Bronchial epithelial cell (primary cell): Measurements from ENCODE around the gene THOC5. TPM values are rescaled to one million over a fixed set of nuclear protein-coding genes. Genes with fewer than 3 reads are reported as not detected.

Source experiments
- DNase-seq: peaks from one replicate; pipeline ENCODE4 v3.0.0-alpha.2; 2010; ENCODE audit warnings: low read depth
- FAIRE-seq: peaks from 2 replicates; lab custom pipeline; 2011; peaks lifted over from hg19 to GRCh38; lab: Jason Lieb, UNC
- H3K27me3 ChIP-seq: 2 replicates; pipeline ENCODE4 v1.5.1; 2011; ENCODE audit warnings: low read length; ENCODE audit not compliant: control insufficient read depth, insufficient read depth
- H3K36me3 ChIP-seq: 2 replicates; pipeline ENCODE4 v1.5.1; 2011; ENCODE audit warnings: low read length; ENCODE audit not compliant: control insufficient read depth, insufficient read depth
- H3K4me3 ChIP-seq: 2 replicates; pipeline ENCODE4 v1.5.1; 2011; ENCODE audit warnings: mild to moderate bottlenecking, low read depth, low read length, control low read depth
- total RNA-seq: library from RNA; depleted of rRNA; stranded (reverse); fragments of >200 nt; gene quantifications from 2 replicates; pipeline ENCODE4 v1.2.1, GENCODE V29; 2014
- TF ChIP-seq, protein P1 (sequence below): IDR thresholded peaks from 2 replicates; pipeline ENCODE4 v1.5.1; 2011; ENCODE audit warnings: mild to moderate bottlenecking, moderate library complexity, low read length, control low read depth, inconsistent platforms; ENCODE audit not compliant: insufficient read depth, severe bottlenecking

The THOC5 gene
- total RNA-seq, 1 donor from 2014 or later: 43.2 TPM

DNA sequence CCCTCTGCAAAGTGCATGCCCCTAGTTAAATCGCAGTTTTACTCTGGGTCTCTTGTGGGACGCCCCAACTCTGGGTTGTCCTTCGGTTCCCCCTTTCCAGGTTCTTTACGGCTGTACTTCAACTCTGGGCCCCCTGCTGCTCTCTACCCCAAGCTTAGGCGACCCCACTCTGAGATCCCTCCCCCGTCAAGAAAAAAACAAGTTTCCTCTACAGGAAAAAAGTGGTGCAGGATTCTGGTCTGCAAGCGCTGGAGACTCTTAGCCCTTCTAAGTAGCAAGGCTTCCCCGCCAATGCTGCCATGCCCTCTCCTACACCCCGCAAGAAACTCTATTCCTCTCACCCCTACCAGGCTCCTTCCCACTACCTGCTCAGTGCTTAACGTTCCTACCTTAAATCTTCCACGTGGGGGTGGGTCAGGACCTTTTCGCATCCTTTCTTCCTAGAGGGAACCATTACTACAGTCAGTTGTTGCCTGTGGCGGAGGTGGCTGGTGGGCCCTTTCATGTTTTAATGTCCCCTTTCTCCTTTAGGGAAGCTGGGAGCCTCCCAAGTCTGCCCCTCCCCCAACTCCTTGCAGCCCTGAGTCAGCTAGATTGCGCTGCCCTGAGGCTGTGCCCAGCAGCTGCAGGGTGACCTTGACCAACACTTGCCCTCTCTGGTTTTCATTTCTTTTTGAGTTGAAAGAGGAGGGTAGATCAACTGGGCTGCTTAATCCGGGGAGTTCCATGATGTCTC is 72.1 kb downstream of the THOC5 start:
- Histone ChIP-seq H3K36me3 (no peaks in the 10 kb centered on the region), H3K4me3 (peak overlapping the region; percentile 9), H3K27me3 (peaks cover 33% of the 10 kb centered on the region)
- FAIRE-seq: no peak
- TF ChIP-seq, protein P1, sequence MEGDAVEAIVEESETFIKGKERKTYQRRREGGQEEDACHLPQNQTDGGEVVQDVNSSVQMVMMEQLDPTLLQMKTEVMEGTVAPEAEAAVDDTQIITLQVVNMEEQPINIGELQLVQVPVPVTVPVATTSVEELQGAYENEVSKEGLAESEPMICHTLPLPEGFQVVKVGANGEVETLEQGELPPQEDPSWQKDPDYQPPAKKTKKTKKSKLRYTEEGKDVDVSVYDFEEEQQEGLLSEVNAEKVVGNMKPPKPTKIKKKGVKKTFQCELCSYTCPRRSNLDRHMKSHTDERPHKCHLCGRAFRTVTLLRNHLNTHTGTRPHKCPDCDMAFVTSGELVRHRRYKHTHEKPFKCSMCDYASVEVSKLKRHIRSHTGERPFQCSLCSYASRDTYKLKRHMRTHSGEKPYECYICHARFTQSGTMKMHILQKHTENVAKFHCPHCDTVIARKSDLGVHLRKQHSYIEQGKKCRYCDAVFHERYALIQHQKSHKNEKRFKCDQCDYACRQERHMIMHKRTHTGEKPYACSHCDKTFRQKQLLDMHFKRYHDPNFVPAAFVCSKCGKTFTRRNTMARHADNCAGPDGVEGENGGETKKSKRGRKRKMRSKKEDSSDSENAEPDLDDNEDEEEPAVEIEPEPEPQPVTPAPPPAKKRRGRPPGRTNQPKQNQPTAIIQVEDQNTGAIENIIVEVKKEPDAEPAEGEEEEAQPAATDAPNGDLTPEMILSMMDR: no peak
- DNase-seq: no peak

DNA sequence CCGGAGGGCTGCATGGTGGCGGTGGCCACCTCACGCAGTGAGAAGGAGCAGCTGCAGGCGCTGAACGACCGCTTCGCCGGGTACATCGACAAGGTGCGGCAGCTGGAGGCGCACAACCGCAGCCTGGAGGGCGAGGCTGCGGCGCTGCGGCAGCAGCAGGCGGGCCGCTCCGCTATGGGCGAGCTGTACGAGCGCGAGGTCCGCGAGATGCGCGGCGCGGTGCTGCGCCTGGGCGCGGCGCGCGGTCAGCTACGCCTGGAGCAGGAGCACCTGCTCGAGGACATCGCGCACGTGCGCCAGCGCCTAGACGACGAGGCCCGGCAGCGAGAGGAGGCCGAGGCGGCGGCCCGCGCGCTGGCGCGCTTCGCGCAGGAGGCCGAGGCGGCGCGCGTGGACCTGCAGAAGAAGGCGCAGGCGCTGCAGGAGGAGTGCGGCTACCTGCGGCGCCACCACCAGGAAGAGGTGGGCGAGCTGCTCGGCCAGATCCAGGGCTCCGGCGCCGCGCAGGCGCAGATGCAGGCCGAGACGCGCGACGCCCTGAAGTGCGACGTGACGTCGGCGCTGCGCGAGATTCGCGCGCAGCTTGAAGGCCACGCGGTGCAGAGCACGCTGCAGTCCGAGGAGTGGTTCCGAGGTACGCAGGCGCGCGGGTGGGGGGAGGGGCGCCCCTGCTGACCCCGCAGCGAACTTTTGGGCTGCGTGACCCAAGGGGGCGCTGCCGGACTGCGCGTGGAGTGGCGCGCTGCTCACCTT is 72.9 kb downstream of the THOC5 start:
- Histone ChIP-seq H3K4me3 (peak overlapping the region; percentile 9), H3K27me3 (peaks cover 33% of the 10 kb centered on the region), H3K36me3 (no peaks in the 10 kb centered on the region)
- FAIRE-seq: no peak
- TF ChIP-seq, protein P1: no peak
- peak; percentile 14 for DNase-seq

DNA sequence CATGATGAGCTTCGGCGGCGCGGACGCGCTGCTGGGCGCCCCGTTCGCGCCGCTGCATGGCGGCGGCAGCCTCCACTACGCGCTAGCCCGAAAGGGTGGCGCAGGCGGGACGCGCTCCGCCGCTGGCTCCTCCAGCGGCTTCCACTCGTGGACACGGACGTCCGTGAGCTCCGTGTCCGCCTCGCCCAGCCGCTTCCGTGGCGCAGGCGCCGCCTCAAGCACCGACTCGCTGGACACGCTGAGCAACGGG is 73.4 kb downstream of the THOC5 start:
- FAIRE-seq: no peak
- Histone ChIP-seq H3K36me3 (no peaks in the 10 kb centered on the region), H3K4me3 (no peak overlapping the region), H3K27me3 (peaks cover 33% of the 10 kb centered on the region)
- no peak for DNase-seq
- TF ChIP-seq, protein P1: no peak

DNA sequence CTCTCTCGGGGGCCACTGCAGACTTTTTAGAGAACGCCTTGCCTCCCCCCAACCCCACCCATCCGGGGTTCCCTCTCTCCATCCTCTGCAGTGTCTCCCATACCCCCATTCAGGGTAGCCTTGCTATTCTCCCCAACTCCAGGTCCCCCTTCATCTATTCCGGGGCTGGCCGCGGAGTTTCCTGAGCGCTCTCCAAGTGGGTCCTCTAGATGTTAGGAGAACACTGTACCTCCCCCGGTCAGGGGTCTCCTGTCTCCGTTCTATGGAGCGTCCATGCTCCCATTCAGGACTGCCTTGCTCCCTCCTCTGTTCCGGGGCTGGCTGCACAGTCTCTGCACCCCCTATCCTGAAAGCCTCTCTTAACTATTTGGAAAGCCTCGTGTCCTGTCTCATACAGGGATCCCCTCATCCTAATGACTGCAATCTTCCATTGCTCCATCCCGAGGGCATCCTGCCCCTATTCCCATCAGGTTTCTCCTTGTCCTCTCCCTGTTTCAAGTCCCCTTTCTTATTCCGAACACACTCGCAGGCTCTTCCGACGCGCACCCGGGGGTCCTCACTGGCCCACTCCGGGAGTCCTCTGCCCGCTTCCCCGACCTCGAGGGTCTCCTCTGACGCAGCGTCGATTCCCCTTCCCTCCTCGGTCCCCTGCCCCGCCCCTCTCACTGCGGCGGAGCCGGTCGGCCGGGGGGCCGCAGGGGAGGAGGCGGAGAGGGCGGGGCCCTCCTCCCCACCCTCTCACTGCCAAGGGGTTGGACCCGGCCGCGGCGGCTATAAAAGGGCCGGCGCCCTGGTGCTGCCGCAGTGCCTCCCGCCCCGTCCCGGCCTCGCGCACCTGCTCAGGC is 73.9 kb downstream of the THOC5 start, which contains the start of gene NEFH:
Gene NEFH, plus strand, starts transcription at position 802 of the 845 bp plus-strand sequence. CDS start 45 bp downstream, outside the sequence.
- TF ChIP-seq, protein P1: no peak
- DNase-seq (no peak), FAIRE-seq (no peak)
- no peaks in the 10 kb centered on the region for H3K36me3 ChIP-seq
- H3K4me3 ChIP-seq: peak within 1 kb of the TSS; percentile 9
- H3K27me3 ChIP-seq: peaks cover 33% of the 10 kb centered on the region

DNA sequence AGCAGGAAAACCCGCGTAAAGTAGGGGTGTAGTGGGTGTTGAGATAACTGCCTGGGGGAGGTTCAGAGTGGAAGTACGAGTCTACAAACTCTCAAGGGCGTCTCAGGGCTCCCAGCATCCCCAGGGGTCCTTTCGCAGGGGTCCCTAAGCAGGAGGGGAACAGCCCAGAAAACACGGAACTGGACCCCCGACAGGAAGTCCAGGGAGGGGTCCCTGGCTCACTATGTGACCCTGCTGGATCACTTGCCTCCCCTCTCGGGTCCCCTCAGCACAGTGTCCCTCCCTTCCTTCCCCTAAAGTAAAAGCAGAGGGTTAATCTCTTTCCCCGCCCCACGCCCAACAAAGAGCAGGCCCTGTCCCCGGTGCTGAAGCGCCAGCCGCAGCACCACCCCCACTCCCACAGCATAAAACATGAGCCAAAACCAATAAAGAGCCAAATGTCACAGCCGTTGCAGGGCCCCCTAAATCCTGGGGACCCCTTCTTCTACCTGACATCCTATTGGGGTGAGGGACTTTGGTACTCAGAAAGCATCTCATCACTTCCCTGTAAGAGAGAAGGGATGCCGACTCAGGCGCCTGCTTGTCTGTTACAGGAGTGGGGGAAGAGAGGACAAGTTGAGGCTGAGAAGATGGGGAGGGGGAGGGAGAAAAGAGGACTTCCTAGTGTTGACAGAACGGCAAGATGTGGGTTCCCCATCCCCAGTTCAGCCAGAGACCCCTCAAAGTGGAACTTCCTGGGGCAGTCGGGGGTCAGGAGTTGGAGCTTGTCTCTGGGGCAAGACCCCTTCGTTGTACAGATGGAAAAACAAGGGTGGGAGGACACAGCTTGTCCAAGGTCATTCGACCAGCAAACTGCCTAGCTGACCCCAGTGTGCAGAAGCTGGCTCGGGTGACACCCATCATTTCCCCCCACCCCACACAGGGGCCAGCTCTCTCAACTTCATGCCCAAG is 75.0 kb downstream of the THOC5 start:
- Histone ChIP-seq H3K27me3 (peaks cover 33% of the 10 kb centered on the region), H3K36me3 (no peaks in the 10 kb centered on the region), H3K4me3 (no peak overlapping the region)
- TF ChIP-seq, protein P1: no peak
- DNase-seq (no peak), FAIRE-seq (no peak)
